Common myeloid progenitor, CD34-positive (primary cell): Measurements from ENCODE around the gene E4F1.

Experiments used
- CTCF ChIA-PET: fragments of 350-600 bp; sonication (Branson Sonifier 250); formaldehyde crosslinking; loops from one replicate; lab custom pipeline; 2021; ENCODE audit warnings: antibody characterized with exemption; lab: Charles Lee
- POLR2A ChIA-PET: fragments of 350-600 bp; sonication (Branson Sonifier 250); formaldehyde crosslinking; loops from one replicate; lab custom pipeline; 2021; ENCODE audit warnings: antibody characterized with exemption; lab: Charles Lee
- DNase-seq, 3 donors: peaks; one replicate each; pipeline versions ENCODE4 v3.0.0 to v3.0.0-alpha.2; 2013
- H3K27ac ChIP-seq, 2 experiments: 1 replicate in 1 of 2; 2 replicates in 1 of 2; pipeline ENCODE4 v1.7.0; 2013; ENCODE audit warnings: inconsistent platforms in 2 of 2, low read length in 2 of 2, mild to moderate bottlenecking in 2 of 2, low read depth in 1 of 2, moderate library complexity in 1 of 2; ENCODE audit not compliant: severe bottlenecking in 2 of 2, insufficient read depth in 1 of 2, poor library complexity in 1 of 2
- H3K27me3 ChIP-seq, 5 experiments: replicated peaks in 2 of 5; 1 replicate in 3 of 5; 2 replicates in 2 of 5; pipeline versions ENCODE4 v1.6.1 to v1.7.0; 2013; ENCODE audit warnings: low read length in 4 of 5, mild to moderate bottlenecking in 2 of 5, moderate library complexity in 2 of 5, inconsistent platforms in 1 of 5; ENCODE audit not compliant: insufficient read depth in 5 of 5, control insufficient read depth in 4 of 5
- H3K36me3 ChIP-seq, 4 experiments: 1 replicate in 2 of 4; 2 replicates in 2 of 4; pipeline versions ENCODE4 v1.6.1 to v1.7.0; 2013; ENCODE audit warnings: low read length in 3 of 4, control low read depth in 1 of 4, mild to moderate bottlenecking in 1 of 4; ENCODE audit not compliant: control insufficient read depth in 4 of 4, insufficient read depth in 4 of 4
- H3K4me1 ChIP-seq, 4 experiments: 1 replicate in 3 of 4; 2 replicates in 1 of 4; pipeline versions ENCODE4 v1.6.1 to v1.7.1; 2013; ENCODE audit warnings: low read length in 3 of 4, mild to moderate bottlenecking in 3 of 4, control low read depth in 1 of 4, inconsistent platforms in 1 of 4, moderate library complexity in 1 of 4; ENCODE audit not compliant: control insufficient read depth in 4 of 4, insufficient read depth in 4 of 4; ENCODE audit errors: control extremely low read depth in 1 of 4
- H3K4me3 ChIP-seq, 7 experiments: 1 replicate in 4 of 7; 2 replicates in 3 of 7; pipeline versions ENCODE4 v1.5.1 to v1.7.0; 2013; ENCODE audit warnings: mild to moderate bottlenecking in 7 of 7, low read length in 6 of 7, moderate library complexity in 6 of 7, inconsistent platforms in 2 of 7, low read depth in 2 of 7, control low read depth in 1 of 7; ENCODE audit not compliant: insufficient read depth in 4 of 7, control insufficient read depth in 1 of 7; ENCODE audit errors: extremely low read depth in 1 of 7
- H3K9me3 ChIP-seq, 5 experiments: 1 replicate in 4 of 5; 2 replicates in 1 of 5; pipeline versions ENCODE4 v1.6.1 to v1.7.1; 2013; ENCODE audit warnings: low read length in 4 of 5, mild to moderate bottlenecking in 2 of 5, inconsistent platforms in 1 of 5, low read depth in 1 of 5, moderate library complexity in 1 of 5; ENCODE audit not compliant: control insufficient read depth in 4 of 5, insufficient read depth in 2 of 5; ENCODE audit errors: control extremely low read depth in 1 of 5
- WGBS: methylation state at CpG from one replicate; pipeline ENCODE4 v1.1.5; 2013; ENCODE audit not compliant: insufficient coverage; 5-methylcytosine and 5-hydroxymethylcytosine counted together

E4F1 gene

GRCh38 chr16:2205967-2206313 lies 17.5 kb upstream of the E4F1 start:
- H3K4me1 ChIP-seq, result peaks cover 0 to 21% (median 14%) of the 10 kb centered on the region in 4 experiments
- peak overlapping the region; percentile 79 to 99 (median 89) for H3K4me3 ChIP-seq
- no peak for DNase-seq
- H3K36me3 ChIP-seq, result peaks cover 6 to 42% (median 32%) of the 10 kb centered on the region in 4 experiments
- peak overlapping the region in 1 of 2 experiments; percentile 91 for H3K27ac ChIP-seq
- no peaks in the 10 kb centered on the region for H3K9me3 ChIP-seq
- WGBS, result 15% methylated on average over 8 of the region's 16 CpGs
- H3K27me3 ChIP-seq, result no peaks in the 10 kb centered on the region
- ChIA-PET POLR2A (interaction anchor here (1.3 to 1.8 kb wide), 2 partner anchors 9 to 50 kb away, joined by 3 to 5 read pairs; partner anchors contain the start of genes PGP and TRAF7), CTCF (interaction anchor here (0.7 to 1.7 kb wide), 2 partner anchors 19 to 50 kb away, joined by 3 to 4 read pairs; partner anchors contain the start of gene TRAF7)

GRCh38 chr16:2206420-2206779 lies 17.0 kb upstream of the E4F1 start:
- H3K9me3 ChIP-seq, result no peaks in the 10 kb centered on the region
- H3K36me3 ChIP-seq, result peaks cover 6 to 42% (median 32%) of the 10 kb centered on the region in 4 experiments
- CTCF ChIA-PET, result interaction anchor here (0.7 to 1.7 kb wide), 2 partner anchors 19 to 51 kb away, joined by 3 to 4 read pairs; partner anchors contain the start of gene TRAF7
- WGBS, result 93% methylated on average over 16 of the region's 18 CpGs
- DNase-seq, result no peak
- H3K27me3 ChIP-seq, result no peaks in the 10 kb centered on the region
- POLR2A ChIA-PET, result interaction anchor here (1.8 kb wide), 1 partner anchor 8 kb away, joined by 5 read pairs; the partner anchor contains the start of gene PGP
- H3K27ac ChIP-seq, result peak overlapping the region in 1 of 2 experiments; percentile 91
- H3K4me1 ChIP-seq, result peaks cover 0 to 21% (median 14%) of the 10 kb centered on the region in 4 experiments
- H3K4me3 ChIP-seq, result peak overlapping the region in 5 of 7 experiments; percentile 84 to 99 (median 89)

- H3K36me3 ChIP-seq, result peaks cover 6 to 46% (median 34%) of the 10 kb centered on the region in 4 experiments
- CTCF ChIA-PET, result interaction anchor here (0.7 to 1.7 kb wide), 3 partner anchors 9 to 51 kb away, joined by 3 to 4 read pairs (median 3); partner anchors contain the start of gene TRAF7
- 97% methylated on average over 21 of the region's 23 CpGs for WGBS
- peaks cover 0 to 22% (median 14%) of the 10 kb centered on the region in 4 experiments for H3K4me1 ChIP-seq
- H3K27me3 ChIP-seq, result no peaks in the 10 kb centered on the region
- H3K4me3 ChIP-seq, result no peak overlapping the region
- no peaks in the 10 kb centered on the region for H3K9me3 ChIP-seq
- no peak for DNase-seq
- H3K27ac ChIP-seq, result peak overlapping the region in 1 of 2 experiments; percentile 91
- POLR2A ChIA-PET, result no interaction called here
Measured at GRCh38 chr16:2206780-2207433, 16.5 kb upstream of the E4F1 start.

DNA sequence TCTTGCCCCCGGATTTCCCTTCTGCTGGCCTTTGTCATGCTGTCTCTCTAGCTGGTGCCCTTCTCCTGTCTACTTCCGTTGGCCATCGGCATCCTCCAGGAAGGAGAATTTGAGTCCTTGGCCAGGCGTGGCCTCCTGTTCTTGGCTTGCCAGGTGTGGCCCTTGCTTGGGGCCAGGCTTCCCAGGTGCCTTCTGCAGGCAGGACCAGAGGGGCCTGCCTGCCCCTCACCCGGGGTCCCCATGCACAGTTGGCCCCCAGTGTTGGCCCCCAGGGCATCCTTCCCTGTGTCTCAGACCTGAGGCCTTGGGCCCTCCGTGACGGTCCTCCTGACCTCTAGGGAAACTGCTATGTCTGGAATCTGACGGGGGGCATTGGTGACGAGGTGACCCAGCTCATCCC lies 15.5 kb upstream of the E4F1 start:
- Histone ChIP-seq H3K27ac (no peak overlapping the region), H3K4me3 (no peak overlapping the region), H3K9me3 (no peaks in the 10 kb centered on the region), H3K36me3 (peaks cover 6 to 55% (median 36%) of the 10 kb centered on the region in 4 experiments), H3K4me1 (peaks cover 0 to 31% (median 18%) of the 10 kb centered on the region in 4 experiments), H3K27me3 (no peaks in the 10 kb centered on the region)
- no peak for DNase-seq
- ChIA-PET POLR2A (no interaction called here), CTCF (no interaction called here)
- 100% methylated on average over 4 of the region's 9 CpGs for WGBS

GRCh38 chr16:2208308-2208707 lies 15.1 kb upstream of the E4F1 start:
- ChIA-PET CTCF (no interaction called here), POLR2A (no interaction called here)
- H3K36me3 ChIP-seq, result peaks cover 6 to 59% (median 36%) of the 10 kb centered on the region in 4 experiments
- H3K27ac ChIP-seq, result no peak overlapping the region
- H3K27me3 ChIP-seq, result peaks cover 0 to 3% (median 0%) of the 10 kb centered on the region in 5 experiments
- no peak for DNase-seq
- no peak overlapping the region for H3K4me3 ChIP-seq
- 96% methylated on average over 20 of the region's 23 CpGs for WGBS
- H3K9me3 ChIP-seq, result no peaks in the 10 kb centered on the region
- peaks cover 2 to 36% (median 23%) of the 10 kb centered on the region in 4 experiments for H3K4me1 ChIP-seq

GRCh38 chr16:2208772-2209171 lies 14.6 kb upstream of the E4F1 start:
- Histone ChIP-seq H3K27ac (no peak overlapping the region), H3K9me3 (no peaks in the 10 kb centered on the region), H3K4me1 (peaks cover 5 to 40% (median 27%) of the 10 kb centered on the region in 4 experiments), H3K27me3 (peaks cover 0 to 7% (median 0%) of the 10 kb centered on the region in 5 experiments), H3K4me3 (no peak overlapping the region), H3K36me3 (peaks cover 6 to 59% (median 36%) of the 10 kb centered on the region in 4 experiments)
- ChIA-PET POLR2A (no interaction called here), CTCF (no interaction called here)
- DNase-seq, result no peak
- whole genome bisulfite sequencing, result 97% methylated on average over 8 of the region's 9 CpGs
